GM18517 (cell line): ENCODE results near the gene RACGAP1.

Experiments
- ATAC-seq: cut with Tn5 transposase; IDR thresholded peaks from one replicate; pipeline ENCODE4 v1.9.1; 2021; ENCODE audit warnings: mild to moderate bottlenecking, moderate library complexity; ENCODE audit not compliant: unreplicated experiment

The RACGAP1 gene

DNA sequence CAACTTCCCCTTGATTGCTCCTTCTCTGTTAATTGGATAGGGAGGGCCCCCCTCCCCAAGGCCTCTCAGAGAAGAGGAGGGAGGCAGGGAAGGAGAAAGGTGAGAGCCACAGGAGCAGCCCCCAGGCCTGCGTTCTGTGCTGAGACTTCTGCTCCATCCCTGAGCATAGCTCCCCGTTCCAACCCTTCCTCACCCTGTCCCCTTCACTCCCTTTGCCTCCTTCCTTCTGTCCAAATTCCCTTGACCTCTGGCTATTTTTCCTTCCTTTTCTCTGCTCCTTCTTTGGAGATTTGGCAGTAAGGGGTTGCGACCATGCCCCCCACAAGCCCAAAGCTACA, 31.3 kb upstream of the RACGAP1 start:
- ATAC-seq = no peak

GRCh38 chr12:50055831-50056638, 30.7 kb upstream of the RACGAP1 start:
- ATAC-seq = no peak

DNA sequence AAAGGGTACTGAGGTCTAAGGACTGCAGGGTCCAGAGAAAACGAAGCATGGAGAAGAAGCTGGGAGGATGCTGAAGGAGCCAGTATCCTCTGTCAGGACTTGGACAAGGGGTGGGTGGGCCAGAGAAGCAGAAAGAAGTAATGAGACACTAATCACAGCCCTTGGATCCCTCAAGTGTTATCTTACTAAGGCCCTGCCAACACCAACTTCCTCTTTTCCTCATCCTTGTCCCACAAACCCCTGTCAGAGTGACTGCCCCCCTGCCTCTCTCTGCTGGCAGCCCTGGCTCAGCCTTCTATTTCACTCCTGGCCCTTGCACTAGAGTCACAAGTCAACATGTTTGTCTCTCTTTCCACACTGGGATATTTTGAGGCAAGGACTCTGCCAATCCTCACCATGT, 28.3 kb upstream of the RACGAP1 start:
- ATAC-seq = no peak

DNA sequence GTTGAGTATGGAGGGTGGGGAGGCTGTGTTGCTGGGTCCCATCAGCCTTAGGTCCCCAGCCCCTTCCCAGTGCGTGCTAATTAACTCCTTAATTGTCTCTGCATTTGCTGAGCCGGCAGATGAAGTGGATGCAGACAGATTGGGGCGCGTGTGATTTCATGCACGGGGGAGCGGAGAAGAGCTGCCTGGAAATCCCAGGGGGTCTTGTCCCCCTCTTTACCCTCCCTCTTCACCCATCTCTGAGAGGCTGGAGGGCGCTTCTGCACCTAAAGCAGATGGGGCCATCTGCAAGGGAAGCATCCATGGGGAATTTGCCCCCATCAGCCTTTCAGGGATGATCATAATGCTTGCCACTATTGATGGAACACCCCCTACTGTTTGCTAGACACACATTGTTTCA, 27.7 kb upstream of the RACGAP1 start:
- ATAC-seq = no peak

GRCh38 chr12:50052544-50052943, 27.2 kb upstream of the RACGAP1 start:
- no peak for ATAC-seq

GRCh38 chr12:50051101-50051806, 26.0 kb upstream of the RACGAP1 start:
- ATAC-seq = no peak

DNA sequence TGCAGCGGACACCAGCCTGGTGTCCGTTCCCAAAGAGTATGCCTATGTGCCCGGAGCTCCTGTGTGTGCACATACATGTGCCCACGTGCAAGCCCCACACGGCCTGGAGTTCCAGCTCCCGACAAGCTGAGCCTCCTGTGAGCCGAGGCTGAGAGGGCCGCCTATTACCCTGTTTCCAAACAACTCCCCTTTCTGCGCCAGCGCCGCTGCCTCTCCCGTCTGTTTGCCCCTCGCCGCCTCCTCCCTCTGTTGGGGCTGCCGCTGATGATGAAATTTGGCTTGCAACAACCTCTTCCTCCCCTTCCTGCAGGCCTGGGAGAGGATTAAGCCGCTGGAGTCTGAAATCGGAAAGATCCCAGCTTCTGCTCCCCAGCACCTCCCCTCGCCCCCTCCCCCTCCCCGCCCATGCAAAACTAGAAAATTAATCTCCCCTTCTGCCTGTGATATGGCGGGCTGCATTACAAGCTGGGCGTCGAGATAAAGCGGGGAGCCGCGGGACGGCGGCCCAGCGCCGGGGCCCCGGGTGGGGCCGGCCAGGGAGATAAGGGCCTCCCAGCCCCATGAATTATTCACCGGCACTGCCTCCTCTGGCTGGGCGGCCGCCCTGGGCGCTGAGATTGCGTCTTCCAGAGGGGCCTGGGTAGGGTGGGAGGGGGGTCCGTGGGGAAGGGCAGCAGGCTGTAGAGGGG, 25.3 kb upstream of the RACGAP1 start:
- ATAC-seq = no peak

- ATAC-seq = no peak
Measured at GRCh38 chr12:50050119-50050385, 24.8 kb upstream of the RACGAP1 start.

- ATAC-seq = no peak
Measured at GRCh38 chr12:50049254-50050118, 24.2 kb upstream of the RACGAP1 start.

- no peak for ATAC-seq
Measured at GRCh38 chr12:50047693-50048250, 22.5 kb upstream of the RACGAP1 start.

DNA sequence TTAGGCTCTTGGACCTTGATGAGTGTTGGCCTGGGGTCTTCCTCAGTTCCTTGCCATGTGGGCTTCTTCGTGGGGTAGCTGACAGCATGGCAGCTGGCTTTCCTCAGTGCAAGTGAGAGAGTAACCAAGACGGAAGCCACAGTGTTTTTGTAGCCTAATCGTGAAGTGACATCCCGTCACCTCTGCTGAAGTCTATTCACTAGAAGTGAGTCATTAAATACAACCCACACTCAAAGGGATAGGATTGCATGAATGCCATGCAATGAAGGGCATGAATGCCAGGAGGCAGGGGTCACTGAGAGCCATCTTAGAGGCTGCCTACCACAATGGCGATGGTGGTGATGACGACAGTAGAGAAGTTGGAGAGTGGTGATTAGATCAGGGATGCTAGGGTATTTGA, 18.6 kb upstream of the RACGAP1 start:
- no peak for ATAC-seq

GRCh38 chr12:50043308-50043707, 18.0 kb upstream of the RACGAP1 start:
- ATAC-seq = no peak

DNA sequence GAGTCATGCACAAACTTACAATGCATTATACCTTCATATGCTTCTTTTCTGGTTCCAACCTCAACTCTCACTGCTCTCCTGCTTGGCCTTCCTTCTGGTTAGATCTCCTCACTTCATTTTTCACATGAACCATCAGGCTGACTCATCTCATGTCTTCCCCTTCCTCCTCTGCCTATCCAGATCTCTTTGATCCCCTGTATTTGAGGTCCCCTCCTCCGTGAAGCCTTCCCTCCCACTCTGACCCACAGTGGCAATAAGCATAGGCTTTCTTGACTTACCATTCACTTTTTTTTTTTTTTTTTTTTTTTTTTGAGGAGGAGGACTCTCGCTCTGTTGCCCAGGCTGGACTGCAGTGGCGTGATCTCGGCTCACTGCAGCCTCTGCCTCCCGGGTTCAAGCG, 17.4 kb upstream of the RACGAP1 start:
- no peak for ATAC-seq

DNA sequence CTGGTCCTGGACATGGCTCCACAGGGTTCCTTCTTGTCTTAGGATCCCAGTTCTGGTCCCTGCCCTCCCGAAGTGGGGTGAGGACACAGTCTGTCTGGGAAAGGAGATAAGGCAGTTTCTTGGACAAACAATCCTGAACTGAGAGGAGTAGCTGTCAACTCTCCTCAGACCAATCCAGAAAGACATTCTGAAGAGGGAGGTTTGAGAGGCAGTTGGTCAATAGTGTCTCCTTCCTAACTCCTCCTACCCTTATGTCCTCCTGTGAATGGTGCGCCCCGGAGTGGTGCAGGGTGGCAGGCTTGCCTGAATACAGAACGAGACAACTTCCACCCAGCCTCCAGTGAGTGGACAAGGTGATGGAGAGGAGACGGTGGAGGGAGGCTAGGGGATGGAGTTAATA, 16.7 kb upstream of the RACGAP1 start:
- no peak for ATAC-seq

GRCh38 chr12:50041062-50041860, 16.0 kb upstream of the RACGAP1 start:
- ATAC-seq = no peak

- no peak for ATAC-seq
Measured at GRCh38 chr12:50040657-50041056, 15.4 kb upstream of the RACGAP1 start.

DNA sequence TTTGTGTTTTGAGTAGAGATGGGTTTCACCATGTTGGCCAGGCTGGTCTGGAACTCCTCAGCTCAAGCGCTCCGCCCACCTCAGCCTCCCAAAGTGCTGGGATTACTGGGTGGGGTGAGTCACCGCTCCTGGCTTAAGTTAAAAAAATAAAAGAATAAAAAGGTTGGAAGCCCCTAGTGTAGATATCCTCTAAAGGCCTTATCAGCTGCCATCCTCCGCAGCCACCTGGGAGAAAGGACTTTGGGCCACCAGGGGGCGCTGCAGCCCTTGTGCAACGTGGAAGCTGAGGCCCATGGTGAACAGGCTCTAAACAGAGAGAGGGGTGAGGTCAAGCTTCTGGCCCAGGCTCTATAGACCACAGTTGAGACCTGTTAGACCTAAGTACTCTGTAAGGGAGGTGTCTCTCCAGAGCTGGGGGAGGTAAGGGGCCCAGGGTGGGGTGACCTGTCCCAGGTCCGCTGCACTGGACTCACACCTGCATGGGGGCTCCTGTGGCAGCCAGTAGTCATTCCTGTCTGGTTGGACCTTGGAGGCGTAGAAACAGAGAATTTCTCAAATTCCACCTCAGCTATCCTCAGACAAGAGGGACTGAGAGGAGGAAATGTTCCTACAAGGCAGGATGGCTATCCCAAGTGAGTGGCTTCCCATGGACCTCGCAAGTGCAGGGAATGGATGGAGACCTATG, 14.0 kb upstream of the RACGAP1 start:
- ATAC-seq = no peak

- ATAC-seq = no peak
Measured at GRCh38 chr12:50038336-50038735, 13.0 kb upstream of the RACGAP1 start.

GRCh38 chr12:50032854-50033581, 7.7 kb upstream of the RACGAP1 start:
- no peak for ATAC-seq
